IMR-90 (cell line): ENCODE measurements around the gene ANO9. TPM values are rescaled to one million over a fixed set of nuclear protein-coding genes. Genes with fewer than 3 reads are reported as not detected.

Source experiments
- ATAC-seq: fragments of 200-7000 bp; cut with Tn5 transposase; 2 replicates; pipeline ENCODE4 v1.9.1; 2020; ENCODE audit warnings: low read depth, mild to moderate bottlenecking, moderate library complexity
- BruUV-seq: library from RNA; stranded (reverse); fragments of 400-500 nt; replicated peaks from 2 replicates; lab custom pipeline; 2021; lab: Mats Ljungman, UMichigan
- CTCF ChIA-PET: fragments of 300-600 bp; formaldehyde crosslinking; extraction: SDS; loops from one replicate; lab custom pipeline; 2021; ENCODE audit warnings: antibody characterized with exemption; lab: Yijun Ruan, JAX
- POLR2A ChIA-PET: fragments of 300-600 bp; sonication (Branson Sonifier 250); formaldehyde crosslinking; loops from one replicate; lab custom pipeline; 2022; ENCODE audit warnings: antibody characterized with exemption; ENCODE audit not compliant: unreplicated experiment; lab: Charles Lee
- DNase-seq: peaks from one replicate; pipeline ENCODE4 v3.0.0; 2013
- H2AFZ ChIP-seq: replicated peaks from 2 replicates; pipeline ENCODE3; 2013; ENCODE audit warnings: low read length, mild to moderate bottlenecking; ENCODE audit not compliant: poor library complexity
- H2AK5ac ChIP-seq: 2 replicates; pipeline ENCODE4 v1.6.1; 2013; ENCODE audit warnings: low read depth, low read length, inconsistent platforms
- H2AK9ac ChIP-seq: replicated peaks from 2 replicates; pipeline ENCODE3; 2013; ENCODE audit warnings: mild to moderate bottlenecking, low read depth, low read length, moderate library complexity; ENCODE audit not compliant: poor library complexity
- H2BK120ac ChIP-seq: 2 replicates; pipeline ENCODE4 v1.6.1; 2013; ENCODE audit warnings: low read depth, low read length, inconsistent platforms
- H2BK15ac ChIP-seq: 3 replicates; pipeline ENCODE4 v1.6.1; 2013; ENCODE audit warnings: low read depth, low read length, inconsistent platforms
- H2BK20ac ChIP-seq: 2 replicates; pipeline ENCODE4 v1.6.1; 2013; ENCODE audit warnings: low read depth, mild to moderate bottlenecking, inconsistent platforms, low read length, moderate library complexity
- H2BK5ac ChIP-seq: 2 replicates; pipeline ENCODE4 v1.6.1; 2013; ENCODE audit warnings: mild to moderate bottlenecking, low read depth, low read length, inconsistent platforms; ENCODE audit not compliant: poor library complexity, severe bottlenecking
- H3K14ac ChIP-seq: replicated peaks from 2 replicates; pipeline ENCODE4 v1.6.1; 2013; ENCODE audit warnings: low read depth, low read length, inconsistent platforms
- H3K18ac ChIP-seq: 2 replicates; pipeline ENCODE4 v1.6.1; 2013; ENCODE audit warnings: low read depth, low read length, control low read depth
- H3K23ac ChIP-seq: 2 replicates; pipeline ENCODE4 v1.6.1; 2013; ENCODE audit warnings: low read depth, low read length, inconsistent platforms
- H3K27ac ChIP-seq: 2 replicates; pipeline ENCODE4 v1.5.1; 2013; ENCODE audit warnings: mild to moderate bottlenecking, control low read depth, low read length; ENCODE audit not compliant: insufficient read depth
- H3K27me3 ChIP-seq: 2 replicates; pipeline ENCODE4 v1.6.1; 2013; ENCODE audit warnings: low read length; ENCODE audit not compliant: control insufficient read depth, insufficient read depth
- H3K36me3 ChIP-seq: 2 replicates; pipeline ENCODE4 v1.6.1; 2013; ENCODE audit warnings: low read length, mixed read lengths; ENCODE audit not compliant: control insufficient read depth, insufficient read depth
- H3K4ac ChIP-seq: 2 replicates; pipeline ENCODE4 v1.6.1; 2013; ENCODE audit warnings: low read depth, low read length, inconsistent platforms
- H3K4me1 ChIP-seq: 2 replicates; pipeline ENCODE4 v1.6.1; 2013; ENCODE audit warnings: low read length, mixed read lengths; ENCODE audit not compliant: control insufficient read depth, insufficient read depth
- H3K4me2 ChIP-seq: 2 replicates; pipeline ENCODE4 v1.6.1; 2013; ENCODE audit warnings: low read depth, mild to moderate bottlenecking, control low read depth, low read length, moderate library complexity
- H3K4me3 ChIP-seq: 2 replicates; pipeline ENCODE4 v1.5.1; 2013; ENCODE audit warnings: low read depth, mild to moderate bottlenecking, control low read depth, low read length, moderate library complexity; ENCODE audit not compliant: insufficient read depth
- H3K56ac ChIP-seq: 2 replicates; pipeline ENCODE4 v1.6.1; 2013; ENCODE audit warnings: low read length, inconsistent platforms; ENCODE audit not compliant: insufficient read depth; ENCODE audit errors: extremely low read depth
- H3K79me1 ChIP-seq, 2 experiments: 2 replicates each; pipeline ENCODE4 v1.6.1; 2013; ENCODE audit warnings: low read length in 2 of 2, inconsistent platforms in 1 of 2, low read depth in 1 of 2
- H3K9ac ChIP-seq: 2 replicates; pipeline ENCODE4 v1.6.1; 2013; ENCODE audit warnings: low read depth, low read length, control low read depth
- H3K9me1 ChIP-seq: 2 replicates; pipeline ENCODE4 v1.6.1; 2013; ENCODE audit warnings: low read length, inconsistent platforms; ENCODE audit not compliant: insufficient read depth
- H3K9me3 ChIP-seq: 2 replicates; pipeline ENCODE4 v1.6.1; 2013; ENCODE audit warnings: low read length; ENCODE audit not compliant: control insufficient read depth, insufficient read depth
- H4K20me1 ChIP-seq: 2 replicates; pipeline ENCODE4 v1.6.1; 2013; ENCODE audit warnings: low read length, inconsistent platforms; ENCODE audit not compliant: insufficient read depth
- H4K5ac ChIP-seq: 2 replicates; pipeline ENCODE4 v1.6.1; 2013; ENCODE audit warnings: mild to moderate bottlenecking, low read depth, low read length, control low read depth
- H4K8ac ChIP-seq, 2 experiments: 2 replicates each; pipeline ENCODE4 v1.6.1; 2013; ENCODE audit warnings: low read depth in 2 of 2, low read length in 2 of 2, control low read depth in 1 of 2, inconsistent platforms in 1 of 2
- H4K91ac ChIP-seq: 2 replicates; pipeline ENCODE4 v1.6.1; 2013; ENCODE audit warnings: low read depth, low read length, inconsistent platforms; ENCODE audit not compliant: insufficient read depth
- CEBPB ChIP-seq: IDR thresholded peaks from 2 replicates; pipeline ENCODE4 v1.6.1; 2012; ENCODE audit warnings: low read depth, low read length, improper control_type of control experiment
- CTCF ChIP-seq: conservative IDR thresholded peaks from 2 replicates; pipeline ENCODE4 v1.5.1; 2012; ENCODE audit warnings: mild to moderate bottlenecking, low read depth, low read length, improper control_type of control experiment
- MAZ ChIP-seq: IDR thresholded peaks from 2 replicates; pipeline ENCODE4 v1.6.1; 2012; ENCODE audit warnings: low read depth, mild to moderate bottlenecking, low read length, improper control_type of control experiment, moderate library complexity, borderline replicate concordance
- NFE2L2 ChIP-seq: fragments of 150-350 bp; IDR thresholded peaks from 2 replicates; pipeline ENCODE4 v1.6.1; 2016; ENCODE audit warnings: low read depth, mild to moderate bottlenecking, low read length
- WGBS, 2 experiments: methylation state at CpG; one replicate each; pipeline versions ENCODE4 v1.1.5 to v1.1.7; 2013; ENCODE audit warnings: missing lambda C conversion rate in 2 of 2; ENCODE audit not compliant: insufficient read length in 1 of 2; ENCODE audit errors: extremely low coverage in 2 of 2; 5-methylcytosine and 5-hydroxymethylcytosine counted together
- dilution Hi-C: fragments of 300-500 bp; cut with HindIII; formaldehyde crosslinking; loops from one replicate; pipeline ENCODE4 v1.14.3; 2018; ENCODE audit warnings: low sequenced_read_pairs; ENCODE audit not compliant: unreplicated experiment
- in situ Hi-C: fragments of 300-500 bp; cut with MboI; formaldehyde crosslinking; loops from 3 replicates; pipeline ENCODE4 v1.14.3; 2019; ENCODE audit warnings: low sequenced_read_pairs, inconsistent platforms, mixed read lengths
- intact Hi-C: fragments of 100-400 bp; cut with micrococcal nuclease; formaldehyde crosslinking; loops from 2 replicates; pipeline ENCODE4 v1.10.0; 2022
- polyA plus RNA-seq, 3 experiments: library from polyadenylated mRNA; depleted of rRNA; stranded (reverse); fragments of >200 nt; gene quantifications; 2 replicates each; pipeline ENCODE4 v1.2.3, GENCODE V29; 2012; ENCODE audit warnings: low replicate concordance in 1 of 3
- total RNA-seq: library from RNA; depleted of rRNA; stranded (reverse); fragments of >200 nt; gene quantifications from 2 replicates; pipeline ENCODE4 v1.2.3, GENCODE V29; 2012
- TF ChIP-seq, protein P1 (sequence below): fragments of 150-350 bp; IDR thresholded peaks from 2 replicates; pipeline ENCODE4 v1.6.1; 2016; ENCODE audit warnings: low read depth, mild to moderate bottlenecking, low read length, moderate library complexity, borderline replicate concordance
- TF ChIP-seq, protein P2 (sequence below): fragments of 150-350 bp; IDR thresholded peaks from 2 replicates; pipeline ENCODE4 v1.6.1; 2017; ENCODE audit warnings: mild to moderate bottlenecking, antibody characterized with exemption, low read length, low read depth

Gene ANO9
- total and polyA plus RNA-seq, 2 of the 4 experiments (the other 2 are of a cell fraction): not detected

DNA sequence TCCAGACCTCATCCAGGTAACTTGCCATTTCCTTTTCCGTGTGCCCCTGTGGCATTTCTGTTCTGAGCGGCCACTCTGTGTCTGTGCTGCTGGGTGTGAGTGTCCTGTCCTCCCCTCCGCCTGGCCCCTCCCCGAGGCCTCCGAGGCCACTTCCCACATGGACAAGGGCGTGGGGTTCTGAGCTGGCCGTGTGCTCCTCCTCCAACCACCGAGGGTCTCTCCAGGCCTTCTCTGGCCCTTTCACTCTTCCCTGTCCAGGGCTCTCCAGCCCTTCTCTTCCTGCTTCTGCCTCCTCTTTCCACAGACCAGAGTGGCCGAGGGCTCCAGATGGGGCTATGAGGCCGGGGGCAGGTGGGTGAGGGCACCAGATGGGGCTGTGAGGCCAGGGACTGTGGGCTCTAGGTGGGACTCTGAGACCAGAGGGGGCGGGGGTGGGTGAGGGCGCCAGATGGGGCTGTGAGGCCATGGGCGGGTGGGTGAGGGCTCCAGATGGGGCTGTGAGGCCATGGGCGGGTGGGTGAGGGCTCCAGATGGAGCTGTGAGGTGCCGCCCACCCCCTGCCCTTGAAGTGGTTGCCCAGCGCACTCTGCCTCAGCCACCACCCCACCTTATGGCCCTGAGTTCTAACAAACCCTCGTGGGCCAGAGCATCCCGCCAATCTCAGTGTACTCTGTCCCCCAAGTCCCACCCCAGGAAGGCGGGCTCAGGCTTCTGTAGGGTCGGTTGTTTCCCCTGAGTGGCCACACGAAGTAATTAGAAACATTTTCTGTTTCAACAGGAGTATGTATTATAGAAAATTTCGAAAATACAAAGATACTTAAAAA is 32.4 kb upstream of the ANO9 start:
- Histone ChIP-seq H3K56ac (no peak overlapping the region), H3K9me3 (no peaks in the 10 kb centered on the region), H3K27me3 (no peaks in the 10 kb centered on the region), H3K4me2 (no peak overlapping the region), H2AK5ac (no peak overlapping the region; the same call in 1 of the 2 replicates), H2BK20ac (no peak overlapping the region), H3K4me3 (no peak overlapping the region), H4K91ac (no peak overlapping the region), H3K23ac (no peak overlapping the region), H4K8ac (no peak overlapping the region), H3K79me1 (peaks cover 18 to 63% of the 10 kb centered on the region in 2 experiments), H4K20me1 (peaks cover 8% of the 10 kb centered on the region), H3K27ac (no peak overlapping the region), H4K5ac (no peak overlapping the region), H2AK9ac (no peak overlapping the region), H3K36me3 (peaks cover 5% of the 10 kb centered on the region), H3K9me1 (peaks cover 14% of the 10 kb centered on the region), H3K9ac (no peak overlapping the region), H2BK5ac (no peak overlapping the region), H3K18ac (no peak overlapping the region), H2AFZ (no peak overlapping the region), H2BK15ac (no peak overlapping the region), H2BK120ac (no peak overlapping the region), H3K4ac (no peak overlapping the region), H3K14ac (no peak overlapping the region), H3K4me1 (peaks cover 9% of the 10 kb centered on the region)
- ChIA-PET POLR2A (no interaction called here), CTCF (no interaction called here)
- in situ Hi-C loops (no loop called here), dilution Hi-C loops (no loop called here), intact Hi-C loops (no loop called here)
- no TSS peak for BruUV-seq
- TF ChIP-seq MAZ (no peak), CTCF (no peak), NFE2L2 (no peak), CEBPB (no peak)
- TF ChIP-seq, protein P1, sequence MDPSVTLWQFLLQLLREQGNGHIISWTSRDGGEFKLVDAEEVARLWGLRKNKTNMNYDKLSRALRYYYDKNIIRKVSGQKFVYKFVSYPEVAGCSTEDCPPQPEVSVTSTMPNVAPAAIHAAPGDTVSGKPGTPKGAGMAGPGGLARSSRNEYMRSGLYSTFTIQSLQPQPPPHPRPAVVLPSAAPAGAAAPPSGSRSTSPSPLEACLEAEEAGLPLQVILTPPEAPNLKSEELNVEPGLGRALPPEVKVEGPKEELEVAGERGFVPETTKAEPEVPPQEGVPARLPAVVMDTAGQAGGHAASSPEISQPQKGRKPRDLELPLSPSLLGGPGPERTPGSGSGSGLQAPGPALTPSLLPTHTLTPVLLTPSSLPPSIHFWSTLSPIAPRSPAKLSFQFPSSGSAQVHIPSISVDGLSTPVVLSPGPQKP: no peak
- TF ChIP-seq, protein P2, sequence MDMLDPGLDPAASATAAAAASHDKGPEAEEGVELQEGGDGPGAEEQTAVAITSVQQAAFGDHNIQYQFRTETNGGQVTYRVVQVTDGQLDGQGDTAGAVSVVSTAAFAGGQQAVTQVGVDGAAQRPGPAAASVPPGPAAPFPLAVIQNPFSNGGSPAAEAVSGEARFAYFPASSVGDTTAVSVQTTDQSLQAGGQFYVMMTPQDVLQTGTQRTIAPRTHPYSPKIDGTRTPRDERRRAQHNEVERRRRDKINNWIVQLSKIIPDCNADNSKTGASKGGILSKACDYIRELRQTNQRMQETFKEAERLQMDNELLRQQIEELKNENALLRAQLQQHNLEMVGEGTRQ: no peak
- DNase-seq (no peak), ATAC-seq (no peak)
- WGBS, 2 experiments: 87% methylated on average over 8 of the region's 22 CpGs; no CpG with 5 or more reads in 1 of the 2 experiments
